Epithelial cell of proximal tubule (primary cell): ENCODE results near the gene AFF3. TPM values are rescaled to one million over a fixed set of nuclear protein-coding genes. Genes with fewer than 3 reads are reported as not detected.

Experiments used
- DNase-seq: peaks from one replicate; pipeline ENCODE4 v3.0.0-alpha.2; 2011; ENCODE audit warnings: low read depth
- H3K4me3 ChIP-seq: 2 replicates; pipeline ENCODE4 v1.5.1; 2011; ENCODE audit warnings: low read depth, mild to moderate bottlenecking, low read length
- total RNA-seq: library from RNA; depleted of rRNA; stranded (reverse); fragments of >200 nt; gene quantifications from 2 replicates; pipeline ENCODE4 v1.2.3, GENCODE V29; 2015
- TF ChIP-seq, protein P1 (sequence below): conservative IDR thresholded peaks from 2 replicates; pipeline ENCODE4 v1.5.1; 2012; ENCODE audit warnings: low read depth, mild to moderate bottlenecking, low read length

Gene AFF3
- total RNA-seq, 1 donor from 2014 or later = 0.35 TPM

DNA sequence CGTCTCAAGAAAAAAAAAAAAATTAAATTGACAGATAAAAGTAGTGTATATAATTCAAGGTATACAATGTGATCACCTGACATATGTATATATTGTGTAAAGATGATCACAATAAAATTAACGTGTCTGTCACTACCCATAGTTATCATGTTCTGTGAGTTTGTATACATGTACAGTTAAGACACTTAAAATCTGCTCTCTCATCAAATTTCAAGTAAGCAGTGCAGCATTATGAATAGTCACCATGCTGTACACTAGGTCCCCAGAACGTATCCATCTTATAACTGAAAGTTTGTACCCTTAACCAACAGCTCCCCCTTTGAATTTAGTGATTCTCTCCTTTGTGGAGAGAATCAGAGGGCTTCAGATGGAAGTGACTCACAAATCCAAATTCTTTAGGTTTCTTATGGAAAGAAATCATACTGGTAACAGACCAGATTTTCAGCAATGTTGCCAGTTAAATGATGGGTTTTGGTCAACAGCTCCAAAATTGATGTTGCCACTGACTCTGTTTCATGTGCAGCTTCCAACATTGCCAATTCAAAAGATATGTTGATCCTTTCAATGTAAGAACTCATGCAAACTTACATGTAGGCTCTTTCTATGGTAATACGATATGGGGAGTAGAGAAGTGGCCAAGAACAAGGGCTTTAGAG, 281.5 kb downstream of the AFF3 start:
- TF ChIP-seq, protein P1, sequence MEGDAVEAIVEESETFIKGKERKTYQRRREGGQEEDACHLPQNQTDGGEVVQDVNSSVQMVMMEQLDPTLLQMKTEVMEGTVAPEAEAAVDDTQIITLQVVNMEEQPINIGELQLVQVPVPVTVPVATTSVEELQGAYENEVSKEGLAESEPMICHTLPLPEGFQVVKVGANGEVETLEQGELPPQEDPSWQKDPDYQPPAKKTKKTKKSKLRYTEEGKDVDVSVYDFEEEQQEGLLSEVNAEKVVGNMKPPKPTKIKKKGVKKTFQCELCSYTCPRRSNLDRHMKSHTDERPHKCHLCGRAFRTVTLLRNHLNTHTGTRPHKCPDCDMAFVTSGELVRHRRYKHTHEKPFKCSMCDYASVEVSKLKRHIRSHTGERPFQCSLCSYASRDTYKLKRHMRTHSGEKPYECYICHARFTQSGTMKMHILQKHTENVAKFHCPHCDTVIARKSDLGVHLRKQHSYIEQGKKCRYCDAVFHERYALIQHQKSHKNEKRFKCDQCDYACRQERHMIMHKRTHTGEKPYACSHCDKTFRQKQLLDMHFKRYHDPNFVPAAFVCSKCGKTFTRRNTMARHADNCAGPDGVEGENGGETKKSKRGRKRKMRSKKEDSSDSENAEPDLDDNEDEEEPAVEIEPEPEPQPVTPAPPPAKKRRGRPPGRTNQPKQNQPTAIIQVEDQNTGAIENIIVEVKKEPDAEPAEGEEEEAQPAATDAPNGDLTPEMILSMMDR = no peak
- no peak overlapping the region for H3K4me3 ChIP-seq
- DNase-seq = no peak

DNA sequence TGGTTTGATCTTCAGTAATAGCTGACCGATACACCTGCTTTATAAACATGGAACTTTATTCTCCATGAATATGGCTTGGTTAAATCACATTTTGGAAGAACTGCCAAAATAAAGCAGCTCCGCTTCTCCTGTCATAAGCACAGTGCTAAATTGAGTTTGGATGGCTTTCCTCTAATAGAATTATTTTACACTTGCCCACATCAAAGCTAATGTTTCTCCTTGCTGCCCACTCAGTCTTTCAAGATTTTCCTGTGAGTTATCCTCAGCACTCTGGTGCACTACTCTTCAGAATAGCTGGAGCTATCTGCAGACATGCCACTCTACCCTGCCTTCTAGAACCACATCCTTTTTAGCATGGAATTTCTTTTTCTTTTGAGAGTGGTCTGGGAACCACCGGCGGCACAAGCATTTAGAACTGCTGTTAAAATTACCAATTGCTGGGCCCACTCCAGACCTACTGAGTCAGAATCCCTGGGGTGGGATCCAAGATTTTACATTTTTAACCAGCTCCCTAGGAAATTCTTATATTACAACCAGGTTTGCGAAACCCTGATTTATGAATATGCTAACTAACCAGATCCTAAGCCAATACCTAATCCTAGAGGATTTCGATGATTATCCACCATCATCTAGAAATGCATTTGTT, 283.3 kb downstream of the AFF3 start:
- H3K4me3 ChIP-seq = no peak overlapping the region
- TF ChIP-seq, protein P1 = no peak
- no peak for DNase-seq

DNA sequence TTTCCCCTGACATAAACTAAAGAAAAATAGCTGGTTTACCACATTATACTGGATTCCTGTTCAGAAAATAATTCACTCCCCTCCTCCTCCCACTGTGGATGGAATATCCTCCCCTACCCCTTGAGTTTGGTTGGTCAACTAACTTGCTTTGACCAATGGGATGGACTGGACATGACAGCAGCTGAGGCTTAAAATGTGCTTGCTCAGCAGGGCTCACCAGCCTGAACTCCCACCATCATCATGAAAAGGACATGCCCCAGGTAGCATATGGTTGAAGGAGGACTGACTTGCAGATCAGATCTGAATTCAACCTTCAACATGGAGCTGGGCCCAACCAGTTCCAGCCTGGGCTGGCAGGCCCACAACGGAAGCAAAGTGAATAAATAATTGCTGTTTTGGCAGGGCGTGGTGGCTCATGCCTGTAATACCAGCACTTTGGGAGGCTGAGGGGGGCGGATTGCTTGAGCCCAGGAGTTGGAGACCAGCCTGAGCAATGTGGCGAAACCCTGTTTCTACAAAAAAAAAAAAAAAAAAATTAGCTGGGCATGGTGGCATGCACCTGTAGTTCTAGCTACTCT, 284.4 kb downstream of the AFF3 start:
- DNase-seq = no peak
- TF ChIP-seq, protein P1 = no peak
- H3K4me3 ChIP-seq = no peak overlapping the region

- DNase-seq = no peak
- TF ChIP-seq, protein P1 = no peak
Measured at GRCh38 chr2:99857372-99857771, 285.0 kb downstream of the AFF3 start.

GRCh38 chr2:99856119-99856518, 286.3 kb downstream of the AFF3 start:
- TF ChIP-seq, protein P1 = no peak
- no peak for DNase-seq
- H3K4me3 ChIP-seq = no peak overlapping the region

More at GRCh38 chr2:99857372-99857771, 285.0 kb downstream of the AFF3 start:
- no peak overlapping the region for H3K4me3 ChIP-seq

GRCh38 chr2:99854236-99854852, 288.0 kb downstream of the AFF3 start:
- H3K4me3 ChIP-seq = no peak overlapping the region
- no peak for DNase-seq
- TF ChIP-seq, protein P1 = no peak
